ENCODE data around the gene FRMPD2.

DNA sequence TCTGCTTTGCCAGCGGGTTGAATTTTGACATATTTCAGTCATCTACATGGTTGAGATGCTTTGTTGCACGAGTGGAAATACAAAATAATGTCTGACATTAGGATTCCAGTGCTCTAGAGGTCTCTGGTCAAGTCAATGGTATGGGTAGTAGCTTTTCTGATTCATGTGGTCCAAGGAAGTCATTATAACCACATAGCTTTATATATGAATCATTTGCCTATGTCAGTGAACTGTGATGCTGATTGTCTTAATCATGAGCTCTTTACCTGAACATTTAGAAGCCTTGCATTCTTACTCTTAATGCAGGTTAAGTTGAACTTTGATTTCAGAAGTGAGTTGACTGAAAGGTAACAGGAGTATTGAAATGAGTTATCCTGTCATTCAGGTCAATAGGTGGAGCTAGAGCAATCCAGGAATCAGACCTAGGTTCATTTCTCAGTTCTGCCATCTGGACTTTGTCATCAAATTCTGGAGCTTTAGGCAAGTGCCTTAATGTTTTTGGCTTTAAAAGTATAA, 35.3 kb upstream of the FRMPD2 start:
- TF ChIP-seq GATA3 (IDR thresholded peaks at IDR 0.05; ENCODE audit: low read depth, low read length): no peak
- TF ChIP-seq GATA2 (IDR thresholded peaks at IDR 0.05; ENCODE audit: low read depth, low read length): no peak
